Tibial artery (tissue), 4 donors: Measurements from ENCODE around the gene BLACAT1.
"Not testable (repeated sequence)": the region's sequence is repeated elsewhere in the genome, so short reads cannot be mapped to it uniquely, and the experiment has no call there.

Experiments
- DNase-seq, 2 donors: peaks; one replicate each; pipeline ENCODE4 v3.0.0-alpha.2; 2019
- H3K27ac ChIP-seq, 2 donors: fragments of 200-600 bp; sonication (generic) in 1 of 2; 1 replicate in 1 of 2; 2 replicates in 1 of 2; pipeline ENCODE4 v1.5.1; 2018 to 2019; ENCODE audit warnings: mild to moderate bottlenecking in 1 of 2
- H3K27me3 ChIP-seq, 2 donors: fragments of 200-600 bp; sonication (generic) in 1 of 2; one replicate each; pipeline versions ENCODE4 v1.5.1 to v1.6.0; 2016 to 2019
- H3K36me3 ChIP-seq, 3 donors: fragments of 200-600 bp; sonication (generic) in 2 of 3; one replicate each; pipeline ENCODE4 v1.5.1; 2016 to 2019; ENCODE audit warnings: mild to moderate bottlenecking in 2 of 3
- H3K4me1 ChIP-seq, 4 donors: fragments of 200-600 bp; sonication (generic) in 2 of 4; 1 replicate in 3 of 4; 2 replicates in 1 of 4; pipeline ENCODE4 v1.5.1; 2016 to 2019
- H3K4me3 ChIP-seq, 2 donors: fragments of 200-600 bp; sonication (generic) in 1 of 2; 1 replicate in 1 of 2; 2 replicates in 1 of 2; pipeline ENCODE4 v1.5.1; 2018 to 2019; ENCODE audit warnings: mild to moderate bottlenecking in 2 of 2
- H3K9me3 ChIP-seq, 3 donors: fragments of 200-600 bp; sonication (generic) in 1 of 3; one replicate each; pipeline ENCODE4 v1.5.1; 2016 to 2019
- intact Hi-C: fragments of 100-400 bp; cut with DNase I; formaldehyde crosslinking; loops from one replicate; pipeline ENCODE4 v1.15.0; 2023; ENCODE audit warnings: low total_unique reads
- TF ChIP-seq, protein P1 (sequence below), 2 experiments: fragments of 200-600 bp in 1 of 2; fragments of 450-650 bp in 1 of 2; IDR thresholded peaks; one replicate each; pipeline ENCODE4 v1.5.1; 2017 to 2019; ENCODE audit warnings: antibody characterized with exemption in 2 of 2, mild to moderate bottlenecking in 1 of 2, moderate library complexity in 1 of 2

Gene BLACAT1

DNA sequence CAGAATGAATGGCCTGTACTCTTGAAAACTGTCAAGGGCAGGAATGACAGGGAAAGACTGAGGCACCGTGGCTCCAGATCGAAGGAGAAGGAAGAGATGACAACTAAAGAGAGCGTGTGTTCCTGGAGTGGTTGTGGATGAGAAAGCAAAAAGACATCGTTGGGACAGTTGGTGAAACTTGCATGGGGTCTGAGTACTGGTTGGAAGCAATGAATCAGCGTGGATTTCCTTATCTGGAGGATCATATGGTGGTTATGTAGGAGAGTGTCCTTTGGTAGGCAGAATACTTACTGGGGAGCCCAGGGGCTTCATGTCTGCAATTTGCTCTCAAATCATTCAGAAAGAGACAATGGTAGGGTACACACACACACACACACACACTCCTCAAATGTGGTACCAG, 47.9 kb downstream of the BLACAT1 start:
- Histone ChIP-seq H3K9me3 (no peaks in the 10 kb centered on the region), H3K4me3 (no peak overlapping the region), H3K27me3 (peaks cover 0 to 22% of the 10 kb centered on the region in 2 donors), H3K4me1 (no peaks in the 10 kb centered on the region), H3K27ac (no peak overlapping the region), H3K36me3 (no peaks in the 10 kb centered on the region)
- TF ChIP-seq, protein P1, sequence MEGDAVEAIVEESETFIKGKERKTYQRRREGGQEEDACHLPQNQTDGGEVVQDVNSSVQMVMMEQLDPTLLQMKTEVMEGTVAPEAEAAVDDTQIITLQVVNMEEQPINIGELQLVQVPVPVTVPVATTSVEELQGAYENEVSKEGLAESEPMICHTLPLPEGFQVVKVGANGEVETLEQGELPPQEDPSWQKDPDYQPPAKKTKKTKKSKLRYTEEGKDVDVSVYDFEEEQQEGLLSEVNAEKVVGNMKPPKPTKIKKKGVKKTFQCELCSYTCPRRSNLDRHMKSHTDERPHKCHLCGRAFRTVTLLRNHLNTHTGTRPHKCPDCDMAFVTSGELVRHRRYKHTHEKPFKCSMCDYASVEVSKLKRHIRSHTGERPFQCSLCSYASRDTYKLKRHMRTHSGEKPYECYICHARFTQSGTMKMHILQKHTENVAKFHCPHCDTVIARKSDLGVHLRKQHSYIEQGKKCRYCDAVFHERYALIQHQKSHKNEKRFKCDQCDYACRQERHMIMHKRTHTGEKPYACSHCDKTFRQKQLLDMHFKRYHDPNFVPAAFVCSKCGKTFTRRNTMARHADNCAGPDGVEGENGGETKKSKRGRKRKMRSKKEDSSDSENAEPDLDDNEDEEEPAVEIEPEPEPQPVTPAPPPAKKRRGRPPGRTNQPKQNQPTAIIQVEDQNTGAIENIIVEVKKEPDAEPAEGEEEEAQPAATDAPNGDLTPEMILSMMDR (IDR thresholded peaks at IDR 0.05): no peak
- DNase-seq: no peak
- intact Hi-C loops: no loop called here

DNA sequence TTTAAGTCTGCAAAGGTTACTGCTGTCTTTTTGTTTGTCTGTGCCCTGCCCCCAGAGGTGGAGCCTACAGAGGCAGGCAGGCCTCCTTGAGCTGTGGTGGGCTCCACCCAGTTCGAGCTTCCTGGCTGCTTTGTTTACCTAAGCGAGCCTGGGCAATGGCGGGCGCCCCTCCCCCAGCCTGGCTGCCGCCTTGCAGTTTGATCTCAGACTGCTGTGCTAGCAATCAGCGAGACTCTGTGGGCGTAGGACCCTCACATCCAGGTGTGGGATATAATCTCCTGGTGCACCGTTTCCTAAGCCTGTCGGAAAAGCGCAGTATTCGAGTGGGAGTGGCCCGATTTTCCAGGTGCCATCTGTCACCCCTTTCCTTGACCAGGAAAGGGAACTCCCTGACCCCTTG, 49.6 kb downstream of the BLACAT1 start:
- H3K4me3 ChIP-seq, intact Hi-C loops, H3K4me1 ChIP-seq, DNase-seq, H3K27ac ChIP-seq, H3K9me3 ChIP-seq, H3K36me3 ChIP-seq: not testable (repeated sequence)
- H3K27me3 ChIP-seq: peaks cover 0 to 22% of the 10 kb centered on the region in 2 donors
